Fibroblast of skin of right biceps (primary cell): ENCODE measurements around the gene ZNF287.
A peak's percentile ranks its signal among the peaks of the same experiment; 100 is the strongest.
"Not testable (repeated sequence)": the region's sequence is repeated elsewhere in the genome, so short reads cannot be mapped to it uniquely, and the experiment has no call there.

Experiments
- DNase-seq: peaks from one replicate; pipeline ENCODE4 v3.0.0-alpha.2; 2013

ZNF287 gene

GRCh38 chr17:16568541-16569357, at the start of gene ZNF287:
Gene ZNF287, minus strand, starts transcription at chr17:16569204. Its CDS starts 1,473 bp downstream, at chr17:16567731.
- peak; percentile 90 for DNase-seq

- no peak for DNase-seq
These were observed 48.6 kb upstream of the ZNF287 start for GRCh38 chr17:16617481-16618060.

- no peak for DNase-seq
These were observed 30.5 kb upstream of the ZNF287 start for GRCh38 chr17:16599537-16599936.

- no peak for DNase-seq
These were observed 24.5 kb upstream of the ZNF287 start for GRCh38 chr17:16593356-16594102.

GRCh38 chr17:16589097-16589969, 20.3 kb upstream of the ZNF287 start:
- peak; percentile 84 for DNase-seq

- no peak for DNase-seq
These were observed 16.8 kb upstream of the ZNF287 start for GRCh38 chr17:16585796-16586195.

- peak; percentile 81 for DNase-seq
These were observed 15.4 kb upstream of the ZNF287 start for GRCh38 chr17:16584273-16584995.

- DNase-seq, result no peak
These were observed 14.8 kb upstream of the ZNF287 start for GRCh38 chr17:16583781-16584180.

GRCh38 chr17:16573466-16573865, 4.5 kb upstream of the ZNF287 start:
- no peak for DNase-seq

GRCh38 chr17:16569358-16569712, 331 bp upstream of the ZNF287 start:
- DNase-seq, result no peak

GRCh38 chr17:16552637-16553045, 16.4 kb downstream of the ZNF287 start:
- DNase-seq, result no peak

- no peak for DNase-seq
These were observed 16.9 kb downstream of the ZNF287 start for GRCh38 chr17:16551878-16552636.

GRCh38 chr17:16537130-16537458, 31.9 kb downstream of the ZNF287 start:
- DNase-seq, result no peak

GRCh38 chr17:16534236-16534635, 34.8 kb downstream of the ZNF287 start:
- DNase-seq, result no peak

- DNase-seq, result no peak
These were observed 39.1 kb downstream of the ZNF287 start for GRCh38 chr17:16529906-16530305.

GRCh38 chr17:16527298-16527697, 41.7 kb downstream of the ZNF287 start:
- no peak for DNase-seq

GRCh38 chr17:16525556-16525955, 43.4 kb downstream of the ZNF287 start:
- DNase-seq, result not testable (repeated sequence)

GRCh38 chr17:16521070-16521727, 47.8 kb downstream of the ZNF287 start:
- peak; percentile 83 for DNase-seq

GRCh38 chr17:16519021-16519420, 50.0 kb downstream of the ZNF287 start:
- no peak for DNase-seq

- no peak for DNase-seq
These were observed 51.5 kb downstream of the ZNF287 start for GRCh38 chr17:16517477-16517876.

GRCh38 chr17:16516594-16517051, 52.4 kb downstream of the ZNF287 start:
- peak; percentile 71 for DNase-seq
